Measurements from ENCODE around the gene L3MBTL4. TPM values are rescaled to one million over a fixed set of nuclear protein-coding genes. Genes with fewer than 3 reads are reported as not detected.

Gene L3MBTL4
- total RNA-seq, 2 experiments from 2014 or later: 0.19 to 0.47 TPM

GRCh38 chr18:5912566-5912965, 502.1 kb downstream of the L3MBTL4 start:
- no peaks in the 10 kb centered on the region for H3K27me3 ChIP-seq (ENCODE audit: control insufficient read depth in 1 of 2, insufficient read depth in 2 of 2, low read length in 2 of 2)
- H3K27me3 Mint-ChIP-seq: peaks cover 6% of the 10 kb centered on the region
- H3K27ac ChIP-seq (ENCODE audit: low read depth in 1 of 2, low read length in 2 of 2): no peak overlapping the region
- H3K36me3 ChIP-seq (ENCODE audit: insufficient read depth, low read length): no peaks in the 10 kb centered on the region
- POLR2A ChIA-PET: no interaction called here
- H3K4me3 ChIP-seq (ENCODE audit: low read length): no peak overlapping the region
- CTCF ChIA-PET: no interaction called here
- H3K36me3 Mint-ChIP-seq (ENCODE audit: low read depth): no peaks in the 10 kb centered on the region
- no peak for TF ChIP-seq CTCF (IDR thresholded peaks at IDR 0.05)
- H3K4me1 Mint-ChIP-seq (ENCODE audit: low read depth): no peaks in the 10 kb centered on the region
- ATAC-seq (ENCODE audit: poor library complexity) (no peak), DNase-seq (no peak)
- no peaks in the 10 kb centered on the region for H3K9me3 ChIP-seq (ENCODE audit: control insufficient read depth in 1 of 2, insufficient read depth in 1 of 2, low read length in 2 of 2)
- H3K9me3 Mint-ChIP-seq: no peaks in the 10 kb centered on the region
- intact Hi-C loops (cut with DNase I, micrococcal nuclease): no loop called here
- no peak overlapping the region for H3K27ac Mint-ChIP-seq
- H3K4me1 ChIP-seq (ENCODE audit: insufficient read depth, low read length): no peaks in the 10 kb centered on the region
- H3K4me3 Mint-ChIP-seq: no peak overlapping the region

- H3K4me1 Mint-ChIP-seq (ENCODE audit: low read depth): no peaks in the 10 kb centered on the region
- H3K36me3 Mint-ChIP-seq (ENCODE audit: low read depth): no peaks in the 10 kb centered on the region
- H3K4me1 ChIP-seq (ENCODE audit: insufficient read depth, low read length): no peaks in the 10 kb centered on the region
- H3K4me3 ChIP-seq (ENCODE audit: low read length): no peak overlapping the region
- ATAC-seq (ENCODE audit: poor library complexity) (no peak), DNase-seq (no peak)
- H3K27me3 Mint-ChIP-seq: peaks cover 29% of the 10 kb centered on the region
- no peak overlapping the region for H3K27ac Mint-ChIP-seq
- no peak overlapping the region for H3K27ac ChIP-seq (ENCODE audit: low read depth in 1 of 2, low read length in 2 of 2)
- no peaks in the 10 kb centered on the region for H3K36me3 ChIP-seq (ENCODE audit: insufficient read depth, low read length)
- no peaks in the 10 kb centered on the region for H3K9me3 Mint-ChIP-seq
- intact Hi-C loops (cut with DNase I, micrococcal nuclease): no loop called here
- CTCF ChIA-PET: interaction anchor here (1.5 kb wide), 1 partner anchor 9 kb away, joined by 3 read pairs; no protein-coding TSS in a partner anchor
- TF ChIP-seq CTCF (IDR thresholded peaks at IDR 0.05): no peak
- H3K27me3 ChIP-seq (ENCODE audit: control insufficient read depth in 1 of 2, insufficient read depth in 2 of 2, low read length in 2 of 2): no peaks in the 10 kb centered on the region
- no peaks in the 10 kb centered on the region for H3K9me3 ChIP-seq (ENCODE audit: control insufficient read depth in 1 of 2, insufficient read depth in 1 of 2, low read length in 2 of 2)
- H3K4me3 Mint-ChIP-seq: no peak overlapping the region
- POLR2A ChIA-PET: no interaction called here
Observed at GRCh38 chr18:5909125-5909524, 505.6 kb downstream of the L3MBTL4 start.

Small RNA genes lying within 50 kb of the gene (microRNA-seq; reads per million reads assigned to microRNA genes)
- gene MIR4317 (ENCODE audit: borderline microRNAs expressed, borderline replicate concordance): not detected
